Measurements from ENCODE around the gene DPP10. TPM values are rescaled to one million over a fixed set of nuclear protein-coding genes. Genes with fewer than 3 reads are reported as not detected.

Gene DPP10
- total and polyA plus RNA-seq, 8 donors, result 0.68 to 8.2 (median 4.7) TPM

- no peak for TF ChIP-seq CTCF (IDR thresholded peaks at IDR 0.05)
- no peak for ATAC-seq
- no peaks in the 10 kb centered on the region for H3K36me3 ChIP-seq
- intact Hi-C loops (cut with DNase I), result no loop called here
- no peak overlapping the region for H3K4me3 ChIP-seq
- no peaks in the 10 kb centered on the region for H3K27me3 ChIP-seq
- no peak overlapping the region for H3K27ac ChIP-seq
- no peak for DNase-seq
- no peaks in the 10 kb centered on the region for H3K4me1 ChIP-seq
- H3K9me3 ChIP-seq, result peaks cover 0 to 13% of the 10 kb centered on the region in 2 donors
Observed at GRCh38 chr2:115443539-115444185, 1001.2 kb downstream of the DPP10 start.

GRCh38 chr2:115460008-115460407 lies 1017.6 kb downstream of the DPP10 start:
- no peak for DNase-seq
- intact Hi-C loops (cut with DNase I), result no loop called here
- no peaks in the 10 kb centered on the region for H3K4me1 ChIP-seq
- H3K36me3 ChIP-seq, result no peaks in the 10 kb centered on the region
- no peak overlapping the region for H3K27ac ChIP-seq
- ATAC-seq, result no peak
- TF ChIP-seq CTCF (IDR thresholded peaks at IDR 0.05), result no peak
- H3K9me3 ChIP-seq, result peaks cover 0 to 6% of the 10 kb centered on the region in 2 donors
- H3K27me3 ChIP-seq, result no peaks in the 10 kb centered on the region
- no peak overlapping the region for H3K4me3 ChIP-seq

GRCh38 chr2:115480741-115481140 lies 1038.3 kb downstream of the DPP10 start:
- no peak for ATAC-seq
- H3K27ac ChIP-seq, result no peak overlapping the region
- H3K36me3 ChIP-seq, result no peaks in the 10 kb centered on the region
- no peak for TF ChIP-seq CTCF (IDR thresholded peaks at IDR 0.05)
- H3K4me3 ChIP-seq, result no peak overlapping the region
- no peak for DNase-seq
- intact Hi-C loops (cut with DNase I), result no loop called here
- peaks cover 0 to 10% of the 10 kb centered on the region in 2 donors for H3K9me3 ChIP-seq
- no peaks in the 10 kb centered on the region for H3K4me1 ChIP-seq
- no peaks in the 10 kb centered on the region for H3K27me3 ChIP-seq

DNA sequence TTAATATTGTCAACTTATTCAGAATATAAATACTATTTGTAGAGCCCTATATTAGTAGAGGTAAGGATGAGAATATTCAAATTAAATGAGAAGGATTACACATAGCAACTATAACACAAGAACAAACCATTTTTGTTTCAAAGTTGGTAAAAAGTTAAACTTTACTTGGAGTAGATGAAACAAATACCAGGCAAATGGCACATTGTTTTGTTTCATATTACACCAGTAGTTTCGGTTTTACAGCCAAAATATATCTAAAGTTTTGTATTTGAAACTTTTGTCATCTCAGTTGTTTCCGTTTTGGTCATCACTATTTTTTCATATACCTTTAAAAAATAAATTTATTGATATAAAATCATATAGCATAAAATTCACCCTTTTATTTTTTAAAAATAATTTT lies 1039.4 kb downstream of the DPP10 start:
- no peaks in the 10 kb centered on the region for H3K27me3 ChIP-seq
- no peak for DNase-seq
- no peaks in the 10 kb centered on the region for H3K36me3 ChIP-seq
- no peak for TF ChIP-seq CTCF (IDR thresholded peaks at IDR 0.05)
- intact Hi-C loops (cut with DNase I), result no loop called here
- H3K27ac ChIP-seq, result no peak overlapping the region
- no peak for ATAC-seq
- no peak overlapping the region for H3K4me3 ChIP-seq
- no peaks in the 10 kb centered on the region for H3K4me1 ChIP-seq
- peaks cover 0 to 3% of the 10 kb centered on the region in 2 donors for H3K9me3 ChIP-seq

- H3K4me1 ChIP-seq, result no peaks in the 10 kb centered on the region
- ATAC-seq (no peak), DNase-seq (peak in 1 of 4 donors; percentile 4)
- peaks cover 0 to 4% of the 10 kb centered on the region in 2 donors for H3K9me3 ChIP-seq
- no peak for TF ChIP-seq CTCF (IDR thresholded peaks at IDR 0.05)
- no peak overlapping the region for H3K27ac ChIP-seq
- no peaks in the 10 kb centered on the region for H3K36me3 ChIP-seq
- intact Hi-C loops (cut with DNase I), result no loop called here
- H3K27me3 ChIP-seq, result no peaks in the 10 kb centered on the region
- no peak overlapping the region for H3K4me3 ChIP-seq
Observed at GRCh38 chr2:115483666-115484065, 1041.2 kb downstream of the DPP10 start.

Measured in left lung (tissue), 10 donors.